Kidney (tissue), 14 donors: ENCODE results near the gene HECTD4. TPM values are rescaled to one million over a fixed set of nuclear protein-coding genes. Genes with fewer than 3 reads are reported as not detected.
"Not testable (repeated sequence)": the region's sequence is repeated elsewhere in the genome, so short reads cannot be mapped to it uniquely, and the experiment has no call there.

Experiments used
- DNase-seq, 5 donors: peaks; one replicate each; pipeline ENCODE4 v3.0.0-alpha.2; 2013 to 2020
- FAIRE-seq: peaks from 2 replicates; lab custom pipeline; 2012; peaks lifted over from hg19 to GRCh38; lab: Jason Lieb, UNC
- H3K27ac ChIP-seq, 2 donors: one replicate each; pipeline ENCODE4 v1.7.0; 2013; ENCODE audit warnings: low read depth in 2 of 2, low read length in 2 of 2, inconsistent platforms in 1 of 2
- H3K27me3 ChIP-seq: one replicate; pipeline ENCODE4 v1.7.1; 2013; ENCODE audit warnings: low read length, inconsistent platforms; ENCODE audit not compliant: control insufficient read depth, insufficient read depth
- H3K36me3 ChIP-seq, 3 donors: one replicate each; pipeline versions ENCODE4 v1.7.0 to v1.7.1; 2013; ENCODE audit warnings: low read length in 3 of 3, control low read depth in 1 of 3, inconsistent platforms in 1 of 3; ENCODE audit not compliant: insufficient read depth in 3 of 3, control insufficient read depth in 2 of 3
- H3K4me1 ChIP-seq, 3 donors: one replicate each; pipeline versions ENCODE4 v1.7.0 to v1.7.1; 2013; ENCODE audit warnings: low read length in 3 of 3, inconsistent platforms in 1 of 3, low read depth in 1 of 3; ENCODE audit not compliant: control insufficient read depth in 2 of 3, insufficient read depth in 2 of 3
- H3K4me3 ChIP-seq, 3 donors: one replicate each; pipeline versions ENCODE4 v1.7.0 to v1.8.1; 2013; ENCODE audit warnings: low read length in 3 of 3, control low read depth in 1 of 3, inconsistent platforms in 1 of 3
- H3K9ac ChIP-seq, 3 donors: one replicate each; pipeline versions ENCODE4 v1.7.0 to v1.7.1; 2013; ENCODE audit warnings: low read length in 3 of 3, control low read depth in 1 of 3, inconsistent platforms in 1 of 3
- H3K9me3 ChIP-seq, 3 donors: one replicate each; pipeline versions ENCODE4 v1.7.0 to v1.7.1; 2013; ENCODE audit warnings: low read length in 3 of 3, control low read depth in 1 of 3, inconsistent platforms in 1 of 3; ENCODE audit not compliant: control insufficient read depth in 2 of 3, insufficient read depth in 1 of 3
- intact Hi-C: fragments of 100-400 bp; cut with DNase I; formaldehyde crosslinking; loops from one replicate; pipeline ENCODE4 v1.11.1; 2022
- polyA plus RNA-seq: library from polyadenylated mRNA; stranded (reverse); fragments of 350-450 nt; fragmentation: Illumina TruSeq; extraction: RNeasy Lipid Tissue Mini Kit (QIAGEN cat#74804); gene quantifications from one replicate; pipeline ENCODE4 v1.2.3, GENCODE V29; 2014; ENCODE audit warnings: low read depth, low replicate concordance; ENCODE audit not compliant: insufficient read depth
- total RNA-seq: library from RNA; stranded (reverse); fragmentation: NEBNext Ultra II Directional; extraction: Animal tissue kit (Norgen Biotek cat#: 25700); gene quantifications from one replicate; pipeline ENCODE4 v1.2.1, GENCODE V29; 2021
- TF ChIP-seq, protein P1 (sequence below): IDR thresholded peaks from 3 replicates; pipeline ENCODE4 v1.5.1; 2012; ENCODE audit warnings: mild to moderate bottlenecking, moderate library complexity, borderline replicate concordance; ENCODE audit not compliant: insufficient read depth; ENCODE audit errors: extremely low read depth
- donor health status: control.
- donor health status: control.
- donor health status: control.
- donor health status: control.
- donor health status: control.
- donor health status: DM: yes; HTN: yes; CAD: no.
- donor health status: Normal renal cell carcinoma (clear cell type).

Gene HECTD4
- total and polyA plus RNA-seq, 2 donors from 2014 or later = 15.6 to 53.1 TPM

DNA sequence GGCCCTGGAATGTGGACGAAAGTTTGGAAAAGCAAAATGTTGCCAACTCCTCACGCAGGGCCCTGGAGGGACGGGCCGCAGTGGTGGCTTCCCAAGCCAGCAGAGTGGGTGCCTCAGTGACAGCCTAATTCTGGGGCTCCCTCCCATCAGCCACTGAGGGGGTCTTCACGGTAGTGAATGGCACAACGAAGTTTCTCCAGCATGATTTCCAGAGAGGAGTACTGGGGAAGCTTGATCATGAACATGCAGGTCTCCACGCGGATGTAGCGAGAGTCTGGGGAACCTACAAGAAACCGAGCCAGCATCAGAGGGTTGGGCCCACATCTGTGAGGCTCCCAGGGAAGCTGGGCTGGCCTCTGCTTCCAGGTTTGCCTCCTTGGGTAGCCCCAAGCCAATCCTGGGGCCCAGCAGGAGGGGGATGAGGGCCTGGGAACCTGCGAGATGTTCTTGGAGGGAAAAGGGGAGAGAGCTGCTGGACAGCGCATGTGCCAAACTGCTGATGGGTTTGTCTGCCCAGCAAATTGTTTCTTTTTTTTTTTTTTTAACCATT is 219.9 kb downstream of the HECTD4 start:
- FAIRE-seq (no peak), DNase-seq (no peak)
- no peaks in the 10 kb centered on the region for H3K4me1 ChIP-seq
- H3K27me3 ChIP-seq = no peaks in the 10 kb centered on the region
- no peak overlapping the region for H3K4me3 ChIP-seq
- H3K36me3 ChIP-seq = peaks cover 3 to 20% (median 4%) of the 10 kb centered on the region in 3 donors
- no peaks in the 10 kb centered on the region for H3K9me3 ChIP-seq
- H3K9ac ChIP-seq = no peak overlapping the region
- intact Hi-C loops = no loop called here
- H3K27ac ChIP-seq = no peak overlapping the region
- TF ChIP-seq, protein P1, sequence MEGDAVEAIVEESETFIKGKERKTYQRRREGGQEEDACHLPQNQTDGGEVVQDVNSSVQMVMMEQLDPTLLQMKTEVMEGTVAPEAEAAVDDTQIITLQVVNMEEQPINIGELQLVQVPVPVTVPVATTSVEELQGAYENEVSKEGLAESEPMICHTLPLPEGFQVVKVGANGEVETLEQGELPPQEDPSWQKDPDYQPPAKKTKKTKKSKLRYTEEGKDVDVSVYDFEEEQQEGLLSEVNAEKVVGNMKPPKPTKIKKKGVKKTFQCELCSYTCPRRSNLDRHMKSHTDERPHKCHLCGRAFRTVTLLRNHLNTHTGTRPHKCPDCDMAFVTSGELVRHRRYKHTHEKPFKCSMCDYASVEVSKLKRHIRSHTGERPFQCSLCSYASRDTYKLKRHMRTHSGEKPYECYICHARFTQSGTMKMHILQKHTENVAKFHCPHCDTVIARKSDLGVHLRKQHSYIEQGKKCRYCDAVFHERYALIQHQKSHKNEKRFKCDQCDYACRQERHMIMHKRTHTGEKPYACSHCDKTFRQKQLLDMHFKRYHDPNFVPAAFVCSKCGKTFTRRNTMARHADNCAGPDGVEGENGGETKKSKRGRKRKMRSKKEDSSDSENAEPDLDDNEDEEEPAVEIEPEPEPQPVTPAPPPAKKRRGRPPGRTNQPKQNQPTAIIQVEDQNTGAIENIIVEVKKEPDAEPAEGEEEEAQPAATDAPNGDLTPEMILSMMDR = no peak

DNA sequence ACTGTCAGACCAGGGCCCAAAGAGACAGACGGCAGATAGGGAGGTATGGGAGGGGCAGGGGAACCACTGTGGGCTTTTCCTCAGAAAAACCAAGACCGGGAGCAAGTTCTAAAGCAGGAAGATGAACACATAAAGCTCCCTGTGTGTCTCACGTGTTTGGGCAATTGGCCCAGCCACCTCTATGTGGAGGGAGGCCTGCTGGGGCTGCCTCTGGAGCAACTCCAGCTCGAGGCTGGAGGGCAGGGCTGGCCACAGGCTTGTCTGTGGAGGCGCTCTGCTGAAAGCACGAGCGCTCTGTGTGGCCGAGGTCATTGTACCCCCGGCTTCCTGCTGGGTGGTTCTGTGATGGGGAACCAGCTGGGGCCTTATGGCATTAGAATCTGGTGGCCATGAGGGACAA is 220.5 kb downstream of the HECTD4 start:
- DNase-seq = no peak
- Histone ChIP-seq H3K4me3 (no peak overlapping the region), H3K36me3 (peaks cover 3 to 20% (median 4%) of the 10 kb centered on the region in 3 donors), H3K4me1 (no peaks in the 10 kb centered on the region), H3K27me3 (no peaks in the 10 kb centered on the region), H3K9me3 (no peaks in the 10 kb centered on the region), H3K9ac (no peak overlapping the region), H3K27ac (no peak overlapping the region)
- TF ChIP-seq, protein P1 = no peak
- intact Hi-C loops = no loop called here
- no peak for FAIRE-seq

DNA sequence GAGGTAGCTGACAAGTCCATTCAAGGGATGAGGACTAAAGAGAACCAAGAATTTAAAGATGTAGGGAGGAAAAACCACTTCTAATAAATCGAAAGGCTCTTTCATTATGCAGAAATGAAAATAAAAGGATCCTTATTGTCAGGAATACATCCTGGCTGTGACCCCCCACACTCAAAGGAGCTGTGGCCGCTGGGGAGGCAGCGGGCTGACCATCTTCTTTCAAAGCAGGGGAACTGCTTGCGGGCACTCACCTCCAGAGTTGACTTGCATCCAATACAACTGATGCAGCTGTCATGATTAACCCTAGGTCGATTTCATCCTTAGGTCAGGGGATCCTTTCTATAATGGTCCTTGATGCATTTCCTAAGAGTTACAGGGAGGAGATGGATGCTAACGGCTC is 221.6 kb downstream of the HECTD4 start:
- Histone ChIP-seq H3K27ac (no peak overlapping the region), H3K27me3 (no peaks in the 10 kb centered on the region), H3K4me1 (no peaks in the 10 kb centered on the region), H3K9me3 (no peaks in the 10 kb centered on the region), H3K4me3 (no peak overlapping the region), H3K36me3 (peaks cover 3 to 20% (median 4%) of the 10 kb centered on the region in 3 donors), H3K9ac (no peak overlapping the region)
- TF ChIP-seq, protein P1 = no peak
- intact Hi-C loops = no loop called here
- FAIRE-seq (no peak), DNase-seq (no peak)

DNA sequence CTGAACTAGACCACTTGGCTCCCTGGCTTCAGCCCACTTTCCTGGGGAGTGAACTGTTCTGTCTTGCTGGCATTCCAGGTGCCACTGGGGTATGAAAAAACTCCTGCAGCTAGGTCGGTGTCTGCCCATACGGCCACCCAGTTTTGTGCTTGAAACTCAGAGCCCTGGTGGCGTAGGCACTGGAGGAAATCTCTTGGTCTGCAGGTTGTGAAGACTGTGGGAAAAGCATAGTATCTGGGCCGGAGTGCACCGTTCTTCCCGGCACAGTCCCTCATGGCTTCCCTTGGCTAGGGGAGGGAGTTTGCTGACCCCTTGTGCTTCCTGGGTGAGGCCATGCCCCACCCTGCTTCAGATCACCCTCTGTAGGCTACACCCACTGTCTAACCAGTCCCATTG is 223.1 kb downstream of the HECTD4 start:
- peaks cover 4 to 20% (median 4%) of the 10 kb centered on the region in 3 donors for H3K36me3 ChIP-seq

DNA sequence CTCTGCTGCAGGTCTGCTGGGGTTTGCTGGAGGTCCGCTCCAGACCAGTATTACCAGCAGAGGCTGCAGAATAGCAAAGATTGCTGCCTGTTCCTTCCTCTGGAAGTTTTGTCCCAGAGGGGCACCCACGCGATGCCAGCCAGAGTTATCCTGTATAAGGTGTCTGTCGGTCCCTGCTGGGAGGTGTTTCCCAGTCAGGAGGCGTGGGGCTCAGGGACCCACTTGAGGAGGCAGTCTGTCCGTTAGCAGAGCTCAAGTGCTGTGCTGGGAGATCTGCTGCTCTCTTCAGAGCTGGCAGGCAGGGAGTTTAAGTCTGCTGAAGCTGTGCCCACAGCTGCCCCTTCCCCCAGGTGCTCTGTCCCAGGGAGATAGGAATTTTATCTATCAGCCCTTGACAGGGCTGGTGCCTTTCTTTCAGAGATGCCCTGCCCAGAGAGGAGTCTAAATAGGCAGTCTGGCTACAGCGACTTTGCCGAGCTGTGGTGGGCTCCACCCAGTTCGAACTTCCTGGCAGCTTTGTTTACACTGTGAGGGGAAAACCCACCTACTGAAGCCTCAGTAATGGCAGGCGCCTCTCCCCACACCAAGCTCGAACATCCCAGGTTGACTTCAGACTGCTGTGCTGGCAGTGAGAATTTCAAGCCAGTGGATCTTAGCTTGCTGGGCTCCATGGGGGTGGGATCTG is 223.6 kb downstream of the HECTD4 start:
- FAIRE-seq, H3K9ac ChIP-seq, H3K27me3 ChIP-seq, intact Hi-C loops, H3K27ac ChIP-seq, H3K4me3 ChIP-seq, H3K9me3 ChIP-seq, DNase-seq, H3K4me1 ChIP-seq: not testable (repeated sequence)
- peaks cover 4 to 20% (median 8%) of the 10 kb centered on the region in 3 donors for H3K36me3 ChIP-seq

More for the DNA sequence above, 223.1 kb downstream of the HECTD4 start:
- H3K4me1 ChIP-seq = no peaks in the 10 kb centered on the region
- intact Hi-C loops = no loop called here
- H3K9ac ChIP-seq = no peak overlapping the region
- no peaks in the 10 kb centered on the region for H3K27me3 ChIP-seq
- DNase-seq (no peak), FAIRE-seq (no peak)
- H3K27ac ChIP-seq = no peak overlapping the region
- no peaks in the 10 kb centered on the region for H3K9me3 ChIP-seq
- TF ChIP-seq, protein P1 = no peak
- no peak overlapping the region for H3K4me3 ChIP-seq
